ENCODE measurements around the gene RRN3. TPM values are rescaled to one million over a fixed set of nuclear protein-coding genes. Genes with fewer than 3 reads are reported as not detected.

The RRN3 gene
- total RNA-seq, 1 donor from 2014 or later = 29.9 TPM

DNA sequence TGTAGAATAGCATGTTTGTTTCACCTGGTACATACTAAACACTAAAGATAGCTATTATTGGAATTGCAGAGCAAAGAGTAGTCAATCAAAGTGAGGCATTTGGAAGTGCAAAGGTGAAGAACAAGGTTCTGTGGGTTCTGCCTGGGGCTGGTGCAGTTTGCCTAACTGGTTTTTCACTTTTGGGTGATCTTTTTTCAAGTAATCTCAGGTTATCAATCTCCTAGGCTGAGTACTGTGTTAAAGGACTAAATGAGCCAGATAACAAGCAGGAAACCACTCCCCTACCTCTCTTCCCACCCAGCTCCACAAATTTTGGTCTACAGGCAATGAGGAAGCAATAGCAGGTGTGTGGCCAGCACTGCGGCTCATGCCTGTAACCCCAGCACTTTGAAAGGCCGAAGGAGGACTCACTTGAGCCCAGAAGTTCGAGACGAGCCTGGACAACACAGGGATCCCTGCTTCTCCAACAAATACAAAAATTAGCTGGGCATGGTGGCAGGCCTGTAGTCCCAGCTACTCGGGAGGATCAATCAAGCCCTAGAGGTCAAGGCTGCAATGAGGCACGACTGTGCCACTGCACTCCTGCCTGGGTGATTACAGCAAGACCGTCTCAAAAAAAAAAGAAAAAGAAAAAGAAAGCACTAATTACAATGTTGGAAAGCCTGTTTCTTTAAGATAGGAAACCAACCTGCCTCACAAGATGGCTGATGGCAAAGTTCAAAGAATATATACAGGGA lies 36.2 kb downstream of the RRN3 start:
- TF ChIP-seq, protein P1, sequence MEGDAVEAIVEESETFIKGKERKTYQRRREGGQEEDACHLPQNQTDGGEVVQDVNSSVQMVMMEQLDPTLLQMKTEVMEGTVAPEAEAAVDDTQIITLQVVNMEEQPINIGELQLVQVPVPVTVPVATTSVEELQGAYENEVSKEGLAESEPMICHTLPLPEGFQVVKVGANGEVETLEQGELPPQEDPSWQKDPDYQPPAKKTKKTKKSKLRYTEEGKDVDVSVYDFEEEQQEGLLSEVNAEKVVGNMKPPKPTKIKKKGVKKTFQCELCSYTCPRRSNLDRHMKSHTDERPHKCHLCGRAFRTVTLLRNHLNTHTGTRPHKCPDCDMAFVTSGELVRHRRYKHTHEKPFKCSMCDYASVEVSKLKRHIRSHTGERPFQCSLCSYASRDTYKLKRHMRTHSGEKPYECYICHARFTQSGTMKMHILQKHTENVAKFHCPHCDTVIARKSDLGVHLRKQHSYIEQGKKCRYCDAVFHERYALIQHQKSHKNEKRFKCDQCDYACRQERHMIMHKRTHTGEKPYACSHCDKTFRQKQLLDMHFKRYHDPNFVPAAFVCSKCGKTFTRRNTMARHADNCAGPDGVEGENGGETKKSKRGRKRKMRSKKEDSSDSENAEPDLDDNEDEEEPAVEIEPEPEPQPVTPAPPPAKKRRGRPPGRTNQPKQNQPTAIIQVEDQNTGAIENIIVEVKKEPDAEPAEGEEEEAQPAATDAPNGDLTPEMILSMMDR (conservative IDR thresholded peaks at IDR 0.05) = no peak
- H3K27ac Mint-ChIP-seq = peak overlapping the region; percentile 83
- no peaks in the 10 kb centered on the region for H3K9me3 Mint-ChIP-seq
- DNase-seq (ENCODE audit: extremely low spot score, unreplicated experiment) = no peak
- H3K4me3 Mint-ChIP-seq = peak overlapping the region; percentile 66
- peaks cover 22% of the 10 kb centered on the region for H3K36me3 Mint-ChIP-seq
- peaks cover 21% of the 10 kb centered on the region for H3K4me1 Mint-ChIP-seq (ENCODE audit: unreplicated experiment)
- no peaks in the 10 kb centered on the region for H3K27me3 Mint-ChIP-seq

DNA sequence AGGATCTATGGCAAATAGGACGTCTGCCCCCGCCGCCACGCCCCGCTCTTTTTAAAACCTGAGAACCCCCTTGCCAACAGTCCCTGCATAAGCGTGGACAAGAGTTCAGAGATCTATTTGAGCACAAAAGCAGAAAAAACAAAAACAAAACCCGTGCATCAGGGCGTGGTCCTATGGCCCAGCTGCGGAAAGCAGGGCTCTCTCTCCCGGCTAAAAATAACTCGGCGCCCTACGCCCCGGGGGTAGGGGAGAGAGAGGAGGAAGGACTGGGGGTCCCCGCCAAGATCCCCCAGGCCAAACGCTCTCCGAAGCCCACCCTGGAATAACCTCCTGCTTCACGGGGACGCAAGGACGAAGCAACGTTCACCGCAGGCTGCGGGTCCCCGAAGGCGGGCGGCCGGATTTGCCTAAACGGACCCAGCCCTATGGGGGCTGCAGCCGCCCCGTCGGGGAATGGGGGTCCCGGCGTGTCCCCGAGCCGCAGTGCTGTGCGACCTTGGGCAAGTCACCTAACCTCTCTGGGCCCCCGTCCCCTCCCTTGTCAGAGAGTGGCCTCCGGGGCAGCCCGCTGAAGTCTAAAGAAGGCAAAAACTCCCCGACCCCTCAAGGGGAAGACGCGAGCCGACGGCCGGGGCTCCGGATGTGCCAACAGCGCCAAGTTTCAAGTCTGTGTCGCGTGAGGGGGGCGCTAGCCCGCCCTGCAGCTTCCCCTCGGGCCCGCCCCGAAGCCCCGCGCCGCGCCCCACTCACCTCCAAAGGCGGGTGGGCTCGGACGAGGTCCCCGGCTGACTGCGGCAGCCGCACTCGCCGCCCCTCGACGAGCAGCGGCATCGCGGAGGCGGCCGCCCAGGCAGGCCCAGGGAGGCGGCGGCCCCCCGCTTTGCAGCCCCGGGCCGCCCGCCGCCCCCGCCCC lies 38.7 kb downstream of the RRN3 start:
- peaks cover 21% of the 10 kb centered on the region for H3K4me1 Mint-ChIP-seq (ENCODE audit: unreplicated experiment)
- TF ChIP-seq, protein P1 (conservative IDR thresholded peaks at IDR 0.05) = peak; percentile 56
- H3K36me3 Mint-ChIP-seq = peaks cover 3% of the 10 kb centered on the region
- peak overlapping the region; percentile 67 for H3K27ac Mint-ChIP-seq
- H3K9me3 Mint-ChIP-seq = no peaks in the 10 kb centered on the region
- H3K4me3 Mint-ChIP-seq = peak overlapping the region; percentile 92
- no peaks in the 10 kb centered on the region for H3K27me3 Mint-ChIP-seq
- no peak for DNase-seq (ENCODE audit: extremely low spot score, unreplicated experiment)

DNA sequence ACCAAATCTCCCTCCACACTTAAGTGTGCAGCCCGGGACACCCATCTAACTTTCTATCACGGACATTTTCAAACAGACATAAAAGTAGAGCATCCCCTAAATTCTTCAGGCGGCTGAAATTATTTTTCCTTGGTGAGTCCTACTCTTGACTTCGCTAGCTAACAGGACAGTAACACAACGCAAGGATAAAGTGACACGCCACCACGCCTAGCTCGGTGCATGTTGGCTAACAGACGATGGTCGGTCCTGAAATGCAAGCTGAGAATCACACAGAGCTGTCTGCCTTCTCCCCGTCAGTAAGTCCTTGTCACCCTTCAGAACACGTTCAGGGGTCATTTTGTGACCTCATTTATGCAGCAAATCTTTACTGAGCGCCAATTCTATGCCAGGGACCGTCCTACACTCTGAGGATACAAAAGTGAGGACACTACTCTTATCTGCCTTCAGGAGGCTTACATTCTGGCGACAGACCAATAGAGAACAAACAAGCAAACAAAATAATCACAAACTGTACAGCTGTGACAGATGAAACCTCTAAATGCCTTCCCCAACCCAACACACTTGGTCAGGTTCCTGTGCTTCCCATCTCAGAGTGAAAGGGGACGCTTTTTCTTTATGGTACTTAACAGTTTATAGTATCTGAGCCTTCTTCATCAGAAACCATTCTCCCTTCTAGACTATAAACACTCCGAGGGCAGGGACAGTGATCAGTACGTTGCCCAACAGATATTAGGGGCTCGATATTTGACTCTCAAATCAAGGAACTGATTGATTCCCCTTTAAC lies 39.5 kb downstream of the RRN3 start:
- TF ChIP-seq, protein P1 (conservative IDR thresholded peaks at IDR 0.05) = no peak
- no peaks in the 10 kb centered on the region for H3K9me3 Mint-ChIP-seq
- H3K27me3 Mint-ChIP-seq = no peaks in the 10 kb centered on the region
- DNase-seq (ENCODE audit: extremely low spot score, unreplicated experiment) = no peak
- peaks cover 21% of the 10 kb centered on the region for H3K4me1 Mint-ChIP-seq (ENCODE audit: unreplicated experiment)
- peak overlapping the region; percentile 67 for H3K27ac Mint-ChIP-seq
- no peaks in the 10 kb centered on the region for H3K36me3 Mint-ChIP-seq
- peak overlapping the region; percentile 92 for H3K4me3 Mint-ChIP-seq

DNA sequence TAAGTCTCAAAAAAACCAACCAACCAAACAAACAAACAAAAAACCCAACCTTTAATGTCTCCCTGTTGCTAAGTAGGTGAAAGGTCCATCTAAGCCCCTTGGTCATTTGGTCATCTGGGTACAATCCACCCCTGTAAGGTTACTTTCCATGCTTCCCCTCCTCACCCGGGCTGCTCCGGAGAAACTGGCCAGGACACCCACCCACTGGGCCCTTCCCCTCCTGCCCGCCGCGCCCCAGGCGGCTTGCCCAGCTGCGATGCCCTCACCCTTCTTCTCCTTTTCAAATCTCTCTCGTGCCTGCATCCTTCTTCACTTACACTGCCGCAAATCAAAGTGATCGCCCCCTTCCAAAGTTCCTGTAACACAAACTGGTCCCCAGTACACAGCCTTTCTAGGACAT lies 40.2 kb downstream of the RRN3 start:
- Mint-ChIP-seq H3K27ac (peak overlapping the region; percentile 20), H3K4me1 (ENCODE audit: unreplicated experiment) (peaks cover 21% of the 10 kb centered on the region), H3K9me3 (no peaks in the 10 kb centered on the region), H3K4me3 (peak overlapping the region; percentile 92), H3K27me3 (no peaks in the 10 kb centered on the region), H3K36me3 (no peaks in the 10 kb centered on the region)
- TF ChIP-seq, protein P1 (conservative IDR thresholded peaks at IDR 0.05) = no peak
- no peak for DNase-seq (ENCODE audit: extremely low spot score, unreplicated experiment)

DNA sequence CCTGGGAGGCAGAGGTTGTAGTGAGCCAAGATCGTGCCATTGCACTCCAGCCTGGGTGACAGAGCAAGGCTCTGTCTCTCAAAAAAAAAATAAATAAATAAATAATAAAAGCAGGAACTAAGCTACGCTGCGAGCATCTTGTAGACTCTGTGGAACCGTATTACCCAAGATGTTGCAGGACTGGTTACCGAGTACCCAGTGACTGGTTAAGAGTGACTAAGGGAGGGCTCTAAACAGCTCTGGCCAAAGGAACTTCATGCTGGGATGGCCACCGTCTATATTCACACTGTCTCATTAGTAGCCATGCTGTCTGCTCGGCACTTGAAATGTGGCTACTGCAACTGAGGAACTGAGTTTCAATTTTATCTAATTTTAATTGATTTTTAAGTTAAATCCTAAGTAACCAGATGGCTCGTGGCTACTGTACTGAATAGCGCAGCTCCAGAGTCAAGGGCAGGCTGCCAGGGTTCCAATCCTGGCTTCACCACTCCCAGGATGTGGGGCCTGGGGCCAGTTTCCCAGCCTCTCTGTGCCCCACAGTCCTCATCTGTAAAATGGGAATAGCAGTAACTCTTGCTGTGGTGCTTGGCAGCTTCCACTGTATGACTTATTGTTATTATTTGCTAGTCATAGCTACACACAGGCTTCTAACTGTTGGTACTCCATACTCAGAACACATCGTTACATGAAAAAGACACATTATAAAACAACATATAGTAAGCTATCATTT lies 41.2 kb downstream of the RRN3 start:
- DNase-seq (ENCODE audit: extremely low spot score, unreplicated experiment) = no peak
- no peaks in the 10 kb centered on the region for H3K9me3 Mint-ChIP-seq
- H3K4me3 Mint-ChIP-seq = no peak overlapping the region
- no peaks in the 10 kb centered on the region for H3K36me3 Mint-ChIP-seq
- TF ChIP-seq, protein P1 (conservative IDR thresholded peaks at IDR 0.05) = no peak
- H3K27ac Mint-ChIP-seq = no peak overlapping the region
- H3K4me1 Mint-ChIP-seq (ENCODE audit: unreplicated experiment) = peaks cover 19% of the 10 kb centered on the region
- no peaks in the 10 kb centered on the region for H3K27me3 Mint-ChIP-seq

Measured in type B pancreatic cell (in vitro differentiated cells).